WERI-Rb-1 (cell line): ENCODE measurements around the gene RMND5A.

Experiments used
- DNase-seq: peaks from one replicate; pipeline ENCODE4 v3.0.0-alpha.2; 2020
- H3K27ac ChIP-seq: fragments of 250-450 bp; sonication (Bioruptor Pico); 2 replicates; pipeline ENCODE4 v1.5.1; 2020; ENCODE audit warnings: mild to moderate bottlenecking, moderate library complexity
- H3K27me3 ChIP-seq: fragments of 250-450 bp; sonication (Bioruptor Pico); 2 replicates; pipeline ENCODE4 v1.5.1; 2021; ENCODE audit warnings: mild to moderate bottlenecking, low read depth, moderate library complexity; ENCODE audit not compliant: insufficient read depth, severe bottlenecking
- H3K36me3 ChIP-seq: fragments of 250-450 bp; sonication (Bioruptor Pico); 2 replicates; pipeline ENCODE4 v1.5.1; 2020; ENCODE audit warnings: mild to moderate bottlenecking, moderate library complexity
- H3K4me3 ChIP-seq: 2 replicates; pipeline ENCODE4 v1.5.1; 2011; ENCODE audit warnings: low read depth, mild to moderate bottlenecking, control low read depth, low read length
- H3K9me3 ChIP-seq: fragments of 250-450 bp; sonication (Bioruptor Pico); 2 replicates; pipeline ENCODE4 v1.5.1; 2021; ENCODE audit warnings: mild to moderate bottlenecking, moderate library complexity; ENCODE audit not compliant: severe bottlenecking
- TF ChIP-seq, protein P1 (sequence below): IDR thresholded peaks from 2 replicates; pipeline ENCODE4 v1.5.1; 2011; ENCODE audit warnings: low read depth, mild to moderate bottlenecking, control low read depth, inconsistent platforms, low read length

Gene RMND5A

DNA sequence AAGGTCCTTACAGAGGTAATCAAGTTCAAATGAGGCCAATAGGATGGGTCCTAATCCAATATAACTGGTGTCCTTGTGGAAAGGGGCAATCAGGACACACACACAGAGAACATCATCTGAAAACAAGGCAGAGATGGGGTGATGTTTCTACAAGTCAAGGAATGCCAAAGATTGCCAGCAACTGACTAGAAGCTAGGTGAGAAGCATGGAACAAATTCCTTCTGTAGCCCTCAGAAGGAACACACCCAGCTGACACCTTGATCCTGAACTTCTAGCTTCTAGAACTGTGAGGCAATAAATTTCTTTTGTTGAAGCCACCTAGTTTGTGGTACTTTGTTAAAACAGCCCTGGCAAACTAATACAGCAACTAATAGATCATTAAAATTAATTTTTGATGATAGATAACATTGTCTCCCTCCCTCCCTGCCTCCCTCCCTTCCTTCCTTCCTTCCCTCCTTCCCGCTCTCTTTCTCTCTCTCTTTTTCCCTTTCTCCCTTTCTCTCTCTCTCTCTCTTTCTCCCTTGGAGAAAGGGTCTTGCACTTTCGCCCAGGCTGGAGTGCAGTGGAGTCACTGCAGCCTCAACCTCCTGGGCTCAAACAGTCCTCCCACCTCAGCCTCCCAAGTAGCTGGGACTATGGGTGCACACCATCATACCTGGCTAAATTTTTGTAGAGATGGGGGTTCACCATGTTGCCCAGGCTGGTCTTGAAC is 80.9 kb downstream of the RMND5A start:
- no peaks in the 10 kb centered on the region for H3K36me3 ChIP-seq
- no peak overlapping the region for H3K27ac ChIP-seq
- TF ChIP-seq, protein P1, sequence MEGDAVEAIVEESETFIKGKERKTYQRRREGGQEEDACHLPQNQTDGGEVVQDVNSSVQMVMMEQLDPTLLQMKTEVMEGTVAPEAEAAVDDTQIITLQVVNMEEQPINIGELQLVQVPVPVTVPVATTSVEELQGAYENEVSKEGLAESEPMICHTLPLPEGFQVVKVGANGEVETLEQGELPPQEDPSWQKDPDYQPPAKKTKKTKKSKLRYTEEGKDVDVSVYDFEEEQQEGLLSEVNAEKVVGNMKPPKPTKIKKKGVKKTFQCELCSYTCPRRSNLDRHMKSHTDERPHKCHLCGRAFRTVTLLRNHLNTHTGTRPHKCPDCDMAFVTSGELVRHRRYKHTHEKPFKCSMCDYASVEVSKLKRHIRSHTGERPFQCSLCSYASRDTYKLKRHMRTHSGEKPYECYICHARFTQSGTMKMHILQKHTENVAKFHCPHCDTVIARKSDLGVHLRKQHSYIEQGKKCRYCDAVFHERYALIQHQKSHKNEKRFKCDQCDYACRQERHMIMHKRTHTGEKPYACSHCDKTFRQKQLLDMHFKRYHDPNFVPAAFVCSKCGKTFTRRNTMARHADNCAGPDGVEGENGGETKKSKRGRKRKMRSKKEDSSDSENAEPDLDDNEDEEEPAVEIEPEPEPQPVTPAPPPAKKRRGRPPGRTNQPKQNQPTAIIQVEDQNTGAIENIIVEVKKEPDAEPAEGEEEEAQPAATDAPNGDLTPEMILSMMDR = no peak
- no peak overlapping the region for H3K4me3 ChIP-seq
- H3K27me3 ChIP-seq = peaks cover 3% of the 10 kb centered on the region
- DNase-seq = no peak
- H3K9me3 ChIP-seq = peaks cover 13% of the 10 kb centered on the region

DNA sequence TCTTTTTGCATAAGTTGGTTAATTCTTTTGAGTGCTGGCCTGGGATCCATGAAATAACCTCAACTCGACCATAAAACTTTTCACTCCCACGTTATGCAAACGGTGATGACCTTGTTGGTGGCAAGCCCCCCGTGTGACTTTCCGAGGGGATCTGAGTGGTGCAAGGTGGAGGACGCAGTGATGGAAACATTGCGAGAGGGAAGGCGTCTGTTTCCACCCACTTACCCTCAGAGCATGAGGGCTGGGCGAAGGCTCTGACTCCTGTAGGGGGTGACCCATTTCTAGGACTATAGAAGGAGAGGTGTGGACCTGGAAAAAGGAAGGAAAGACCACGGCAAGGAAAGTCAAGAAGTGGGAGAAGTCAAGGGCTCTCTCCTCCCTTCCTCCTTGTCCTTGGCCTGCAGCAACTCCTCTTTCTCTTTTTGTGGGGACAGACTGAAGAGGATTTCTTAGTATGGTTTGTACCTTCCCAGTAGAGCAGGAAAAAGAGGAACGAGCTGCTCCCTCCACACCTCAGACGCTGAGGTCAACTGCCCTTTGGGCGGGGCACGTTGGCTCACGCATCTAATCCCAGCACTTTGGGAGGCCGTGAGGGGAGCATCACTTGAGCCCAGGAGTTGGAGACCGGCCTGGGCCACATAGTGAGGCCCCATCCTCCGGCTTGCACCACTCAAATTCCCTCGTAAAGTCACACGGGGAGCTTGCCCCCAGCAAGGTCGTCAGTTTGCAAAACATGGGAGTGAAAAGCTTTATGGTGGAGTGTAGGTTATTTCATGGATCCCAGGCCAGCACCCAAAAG is 86.2 kb downstream of the RMND5A start:
- no peak overlapping the region for H3K4me3 ChIP-seq
- peaks cover 5% of the 10 kb centered on the region for H3K27me3 ChIP-seq
- no peak overlapping the region for H3K27ac ChIP-seq
- DNase-seq = no peak
- TF ChIP-seq, protein P1 = no peak
- H3K9me3 ChIP-seq = no peaks in the 10 kb centered on the region
- H3K36me3 ChIP-seq = no peaks in the 10 kb centered on the region

DNA sequence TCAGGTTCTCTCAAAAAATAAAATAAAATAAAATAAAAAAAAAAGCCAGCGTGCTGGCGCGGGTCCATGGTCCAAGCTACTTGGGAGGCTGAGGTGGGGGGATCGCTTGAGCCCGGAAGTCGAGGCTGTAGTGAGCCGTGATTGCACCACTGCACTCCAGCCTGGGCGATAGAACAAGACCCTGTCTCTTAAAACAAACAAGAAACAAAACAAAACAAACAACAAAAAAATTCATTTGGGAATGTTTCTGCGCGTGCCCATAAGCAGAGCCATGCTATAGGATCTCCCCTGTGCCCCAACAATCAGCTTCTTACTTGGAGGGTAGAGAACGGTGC is 87.0 kb downstream of the RMND5A start:
- peak overlapping the region; percentile 66 for H3K4me3 ChIP-seq
- TF ChIP-seq, protein P1 = no peak
- no peak overlapping the region for H3K27ac ChIP-seq
- peaks cover 5% of the 10 kb centered on the region for H3K27me3 ChIP-seq
- no peak for DNase-seq
- no peaks in the 10 kb centered on the region for H3K36me3 ChIP-seq
- H3K9me3 ChIP-seq = no peaks in the 10 kb centered on the region

DNA sequence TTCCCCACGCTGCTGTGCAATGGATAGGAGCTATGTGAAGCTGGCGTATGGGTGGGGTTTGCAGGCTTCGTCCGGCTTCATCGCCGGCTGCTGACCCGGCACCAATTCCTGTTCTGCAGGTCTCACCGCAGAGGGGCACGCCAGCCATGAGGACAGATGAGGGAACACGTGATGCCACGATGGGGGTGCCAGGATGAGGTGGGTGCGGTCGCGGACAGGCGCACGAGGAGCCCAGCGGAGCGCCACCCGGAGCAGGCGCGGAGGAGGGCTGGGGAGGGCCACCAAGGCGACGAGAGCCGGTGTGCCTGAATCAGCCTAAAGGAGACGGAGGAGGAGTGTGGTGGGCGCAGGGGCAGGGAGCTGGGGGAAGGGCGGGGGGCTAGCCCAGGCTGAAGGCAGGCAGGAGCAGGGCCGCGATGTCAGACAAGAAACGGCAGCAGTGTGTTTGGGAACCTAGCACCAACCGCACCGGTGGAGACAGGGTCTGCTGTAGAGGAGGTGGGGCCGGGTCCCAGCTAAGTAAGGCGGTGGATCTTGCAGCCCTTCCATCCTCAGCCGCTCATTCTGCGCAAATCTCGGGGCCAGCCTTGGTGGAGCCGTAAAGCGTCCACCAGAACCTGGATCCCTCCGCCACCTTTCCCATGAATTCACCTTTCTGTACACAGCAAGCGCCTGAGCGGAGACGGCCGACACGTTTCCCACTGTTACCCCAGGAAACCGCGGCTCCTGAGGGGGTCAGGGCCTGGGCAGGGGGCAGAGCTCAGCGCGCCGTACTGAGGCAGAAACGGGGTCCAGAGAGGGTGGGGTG is 87.6 kb downstream of the RMND5A start:
- Histone ChIP-seq H3K27me3 (peaks cover 5% of the 10 kb centered on the region), H3K4me3 (peak overlapping the region; percentile 66), H3K36me3 (no peaks in the 10 kb centered on the region), H3K9me3 (no peaks in the 10 kb centered on the region), H3K27ac (no peak overlapping the region)
- DNase-seq = peak; percentile 72
- TF ChIP-seq, protein P1 = no peak

DNA sequence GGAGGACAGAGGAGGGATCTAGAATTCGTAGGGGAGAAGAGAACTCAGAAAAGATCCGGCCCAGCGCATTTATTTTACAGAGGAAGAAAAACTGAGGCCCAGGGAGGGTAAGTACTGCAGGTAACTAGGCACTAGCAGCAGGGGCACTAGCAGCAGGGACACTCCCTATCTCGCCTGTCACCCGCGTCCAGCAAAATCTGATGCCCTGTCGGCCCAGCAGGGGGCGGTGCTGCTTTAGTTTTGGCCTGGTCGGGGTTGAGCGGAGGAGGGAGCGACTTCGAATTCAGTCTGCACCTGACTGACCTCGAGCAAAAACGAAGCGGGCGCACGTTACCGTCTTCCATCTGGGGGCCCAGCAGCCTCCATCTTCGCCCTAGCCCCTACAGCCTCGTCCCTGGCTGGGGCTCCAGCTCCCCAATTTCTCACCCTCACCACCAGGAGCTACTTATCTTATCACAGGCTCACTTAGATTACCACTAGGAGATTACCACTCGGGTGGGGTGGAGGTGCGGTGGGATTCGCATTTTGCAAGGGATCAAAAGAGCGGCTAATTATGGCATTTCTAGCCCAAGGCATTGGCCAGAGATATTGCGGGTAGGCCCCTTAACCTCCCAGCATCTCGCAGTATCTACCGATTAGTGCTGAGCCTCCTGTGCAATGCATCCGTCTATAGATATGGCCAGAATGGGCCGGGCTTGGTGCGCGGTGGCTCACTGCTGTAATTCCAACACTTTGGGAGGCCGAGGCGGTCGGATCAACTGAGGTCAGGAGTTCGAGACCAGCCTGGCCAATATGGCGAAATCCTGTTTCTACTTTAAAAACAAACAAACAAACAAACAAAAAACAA is 88.4 kb downstream of the RMND5A start:
- H3K27ac ChIP-seq = no peak overlapping the region
- TF ChIP-seq, protein P1 = peak; percentile 90
- H3K27me3 ChIP-seq = peaks cover 5% of the 10 kb centered on the region
- H3K4me3 ChIP-seq = peak overlapping the region; percentile 66
- no peaks in the 10 kb centered on the region for H3K9me3 ChIP-seq
- peak; percentile 92 for DNase-seq
- H3K36me3 ChIP-seq = no peaks in the 10 kb centered on the region
